Measurements from ENCODE around the gene MGMT. TPM values are rescaled to one million over a fixed set of nuclear protein-coding genes. Genes with fewer than 3 reads are reported as not detected.

MGMT gene
- total RNA-seq, 4 donors from 2014 or later, result 18.4 to 30.3 (median 27.9) TPM

- no peaks in the 10 kb centered on the region for H3K36me3 ChIP-seq
- H3K27ac ChIP-seq (replicated peaks in 1 of 4), result no peak overlapping the region
- DNase-seq (ENCODE audit: extremely low spot score), result peak; percentile 50
- TF ChIP-seq EP300 (IDR thresholded peaks at IDR 0.05), result no peak
- no peak for TF ChIP-seq CTCF (IDR thresholded peaks at IDR 0.05)
- no peaks in the 10 kb centered on the region for H3K9me3 ChIP-seq
- H3K27me3 ChIP-seq, result no peaks in the 10 kb centered on the region
- intact Hi-C loops (cut with DNase I), result no loop called here
- WGBS, result 98% methylated on average over 17 of the region's 17 CpGs
- no peaks in the 10 kb centered on the region for H3K4me1 ChIP-seq
- no peak overlapping the region for H3K4me3 ChIP-seq
Measured at GRCh38 chr10:129646973-129647372, 179.9 kb downstream of the MGMT start.

- H3K9me3 ChIP-seq, result no peaks in the 10 kb centered on the region
- intact Hi-C loops (cut with DNase I), result no loop called here
- DNase-seq (ENCODE audit: extremely low spot score), result no peak
- 94% methylated on average over 4 of the region's 4 CpGs for WGBS
- no peaks in the 10 kb centered on the region for H3K27me3 ChIP-seq
- no peak overlapping the region for H3K27ac ChIP-seq (replicated peaks in 1 of 4)
- TF ChIP-seq EP300 (IDR thresholded peaks at IDR 0.05), result no peak
- TF ChIP-seq CTCF (IDR thresholded peaks at IDR 0.05), result no peak
- no peak for TF ChIP-seq POLR2AphosphoS5 (IDR thresholded peaks at IDR 0.05)
- no peak for TF ChIP-seq POLR2A (IDR thresholded peaks at IDR 0.05; ENCODE audit: low read depth)
- H3K4me1 ChIP-seq, result no peaks in the 10 kb centered on the region
- peaks cover 0 to 4% (median 0%) of the 10 kb centered on the region in 4 donors for H3K36me3 ChIP-seq
- H3K4me3 ChIP-seq, result no peak overlapping the region
Measured at GRCh38 chr10:129647590-129647989, 180.5 kb downstream of the MGMT start.

- 89% methylated on average over 6 of the region's 6 CpGs for WGBS
- DNase-seq (ENCODE audit: extremely low spot score), result no peak
- Histone ChIP-seq H3K27me3 (no peaks in the 10 kb centered on the region), H3K36me3 (peaks cover 0 to 5% (median 0%) of the 10 kb centered on the region in 4 donors), H3K27ac (replicated peaks in 1 of 4) (no peak overlapping the region), H3K4me1 (no peaks in the 10 kb centered on the region), H3K4me3 (no peak overlapping the region), H3K9me3 (no peaks in the 10 kb centered on the region)
- intact Hi-C loops (cut with DNase I), result no loop called here
- TF ChIP-seq POLR2AphosphoS5 (IDR thresholded peaks at IDR 0.05) (no peak), POLR2A (IDR thresholded peaks at IDR 0.05; ENCODE audit: low read depth) (no peak), CTCF (IDR thresholded peaks at IDR 0.05) (no peak), EP300 (IDR thresholded peaks at IDR 0.05) (no peak)
Measured at GRCh38 chr10:129648856-129649255, 181.8 kb downstream of the MGMT start.

- Histone ChIP-seq H3K27ac (replicated peaks in 1 of 4) (no peak overlapping the region), H3K9me3 (no peaks in the 10 kb centered on the region), H3K36me3 (peaks cover 0 to 5% (median 0%) of the 10 kb centered on the region in 4 donors), H3K27me3 (no peaks in the 10 kb centered on the region), H3K4me3 (no peak overlapping the region), H3K4me1 (no peaks in the 10 kb centered on the region)
- WGBS, result 92% methylated on average over 11 of the region's 15 CpGs
- TF ChIP-seq EP300 (IDR thresholded peaks at IDR 0.05), result no peak
- intact Hi-C loops (cut with DNase I), result no loop called here
- no peak for DNase-seq (ENCODE audit: extremely low spot score)
Measured at GRCh38 chr10:129652021-129652420, 185.0 kb downstream of the MGMT start.

GRCh38 chr10:129652521-129653201 is 185.6 kb downstream of the MGMT start:
- no peak overlapping the region for H3K27ac ChIP-seq (replicated peaks in 1 of 4)
- H3K9me3 ChIP-seq, result no peaks in the 10 kb centered on the region
- H3K4me3 ChIP-seq, result no peak overlapping the region
- H3K36me3 ChIP-seq, result peaks cover 0 to 5% (median 0%) of the 10 kb centered on the region in 4 donors
- DNase-seq (ENCODE audit: extremely low spot score), result no peak
- intact Hi-C loops (cut with DNase I), result no loop called here
- no peaks in the 10 kb centered on the region for H3K27me3 ChIP-seq
- H3K4me1 ChIP-seq, result no peaks in the 10 kb centered on the region
- 97% methylated on average over 11 of the region's 22 CpGs for WGBS
- TF ChIP-seq CTCF (IDR thresholded peaks at IDR 0.05) (no peak), EP300 (IDR thresholded peaks at IDR 0.05) (no peak), POLR2A (IDR thresholded peaks at IDR 0.05; ENCODE audit: low read depth) (no peak), POLR2AphosphoS5 (IDR thresholded peaks at IDR 0.05) (no peak)
